ENCODE data around the gene FCN2.

Gene FCN2

DNA sequence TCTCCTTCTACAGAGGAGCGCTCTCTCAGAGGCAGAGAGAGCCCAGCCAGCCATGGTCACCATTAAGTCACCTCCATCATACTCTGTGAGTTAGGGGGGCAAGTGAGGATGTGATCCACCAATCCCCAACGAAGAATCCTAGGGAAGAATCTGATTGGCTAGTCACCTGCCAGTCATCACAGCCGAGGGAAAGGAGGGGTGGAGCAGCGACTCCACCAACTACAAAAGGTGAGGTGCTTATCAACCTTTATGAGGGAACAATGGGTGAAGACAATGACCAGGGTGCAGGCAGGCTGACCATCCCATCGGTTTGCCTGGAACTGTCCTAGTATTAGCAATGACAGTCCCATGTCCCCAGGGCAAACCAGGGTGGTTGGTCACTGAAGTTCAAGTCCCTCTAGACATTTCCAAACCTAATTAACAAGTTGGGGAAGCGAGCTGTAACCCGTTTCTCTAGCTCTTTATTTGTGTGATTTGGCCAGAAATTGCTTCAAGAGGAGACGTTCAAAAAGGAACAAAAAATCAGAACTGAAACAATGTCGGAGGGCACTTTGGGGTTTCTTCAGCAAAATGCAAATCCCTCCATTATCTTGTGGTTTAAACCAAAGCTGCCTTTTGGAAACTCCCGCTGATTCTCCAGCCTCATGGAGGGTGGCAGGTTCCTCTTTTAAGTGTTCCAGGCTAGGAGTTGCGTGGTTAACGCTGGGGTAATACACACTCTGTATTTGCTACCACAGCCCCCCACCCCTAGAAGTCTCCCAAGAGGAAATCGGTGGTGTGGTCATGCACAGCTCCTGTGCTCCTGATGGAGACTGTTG is 55.9 kb downstream of the FCN2 start:
- Histone ChIP-seq H3K36me3 (no peaks in the 10 kb centered on the region), H3K9me3 (no peaks in the 10 kb centered on the region), H3K27ac (peak overlapping the region; percentile 84), H3K4me3 (ENCODE audit: low read depth in 1 of 2, low read length in 1 of 2) (peak overlapping the region; percentile 33 to 35), H3K27me3 (no peaks in the 10 kb centered on the region), H3K4me1 (ENCODE audit: control insufficient read depth in 1 of 2, insufficient read depth in 1 of 2, low read depth in 1 of 2, low read length in 1 of 2) (peaks cover 77 to 82% of the 10 kb centered on the region in 2 experiments)
- TF ChIP-seq, protein P1, sequence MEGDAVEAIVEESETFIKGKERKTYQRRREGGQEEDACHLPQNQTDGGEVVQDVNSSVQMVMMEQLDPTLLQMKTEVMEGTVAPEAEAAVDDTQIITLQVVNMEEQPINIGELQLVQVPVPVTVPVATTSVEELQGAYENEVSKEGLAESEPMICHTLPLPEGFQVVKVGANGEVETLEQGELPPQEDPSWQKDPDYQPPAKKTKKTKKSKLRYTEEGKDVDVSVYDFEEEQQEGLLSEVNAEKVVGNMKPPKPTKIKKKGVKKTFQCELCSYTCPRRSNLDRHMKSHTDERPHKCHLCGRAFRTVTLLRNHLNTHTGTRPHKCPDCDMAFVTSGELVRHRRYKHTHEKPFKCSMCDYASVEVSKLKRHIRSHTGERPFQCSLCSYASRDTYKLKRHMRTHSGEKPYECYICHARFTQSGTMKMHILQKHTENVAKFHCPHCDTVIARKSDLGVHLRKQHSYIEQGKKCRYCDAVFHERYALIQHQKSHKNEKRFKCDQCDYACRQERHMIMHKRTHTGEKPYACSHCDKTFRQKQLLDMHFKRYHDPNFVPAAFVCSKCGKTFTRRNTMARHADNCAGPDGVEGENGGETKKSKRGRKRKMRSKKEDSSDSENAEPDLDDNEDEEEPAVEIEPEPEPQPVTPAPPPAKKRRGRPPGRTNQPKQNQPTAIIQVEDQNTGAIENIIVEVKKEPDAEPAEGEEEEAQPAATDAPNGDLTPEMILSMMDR (IDR thresholded peaks at IDR 0.05) = no peak
